ENCODE measurements around the gene SNAPIN. TPM values are rescaled to one million over a fixed set of nuclear protein-coding genes. Genes with fewer than 3 reads are reported as not detected.

SNAPIN gene
- total RNA-seq, 4 donors from 2014 or later = 47.8 to 71.9 (median 63.3) TPM

- TF ChIP-seq EP300 (IDR thresholded peaks at IDR 0.05) (no peak), CTCF (IDR thresholded peaks at IDR 0.05) (no peak), POLR2A (IDR thresholded peaks at IDR 0.05; ENCODE audit: low read depth) (no peak), POLR2AphosphoS5 (IDR thresholded peaks at IDR 0.05) (no peak)
- Histone ChIP-seq H3K27me3 (no peaks in the 10 kb centered on the region), H3K4me1 (peaks cover 47 to 60% (median 51%) of the 10 kb centered on the region in 4 donors), H3K4me3 (no peak overlapping the region), H3K9me3 (no peaks in the 10 kb centered on the region), H3K27ac (replicated peaks in 1 of 4) (no peak overlapping the region), H3K36me3 (peaks cover 0 to 13% (median 10%) of the 10 kb centered on the region in 4 donors)
- DNase-seq (ENCODE audit: extremely low spot score) = no peak
- intact Hi-C loops (cut with DNase I) = loop anchor here (5.0 kb wide), 1 partner anchor 102 kb away; no protein-coding TSS in a partner anchor
- WGBS = 65% methylated on average over 2 of the region's 2 CpGs
Measured at GRCh38 chr1:153614189-153614900, 44.2 kb upstream of the SNAPIN start.

GRCh38 chr1:153614906-153615305 lies 43.6 kb upstream of the SNAPIN start:
- no peak for DNase-seq (ENCODE audit: extremely low spot score)
- Histone ChIP-seq H3K27me3 (no peaks in the 10 kb centered on the region), H3K9me3 (no peaks in the 10 kb centered on the region), H3K27ac (replicated peaks in 1 of 4) (no peak overlapping the region), H3K36me3 (peaks cover 0 to 18% (median 11%) of the 10 kb centered on the region in 4 donors), H3K4me1 (peaks cover 41 to 54% (median 45%) of the 10 kb centered on the region in 4 donors), H3K4me3 (no peak overlapping the region)
- intact Hi-C loops (cut with DNase I) = loop anchor here (5.0 kb wide), 3 partner anchors 43 to 103 kb away; no protein-coding TSS in a partner anchor
- WGBS = 97% methylated on average over 5 of the region's 7 CpGs
- TF ChIP-seq EP300 (IDR thresholded peaks at IDR 0.05) = no peak
- no peak for TF ChIP-seq POLR2AphosphoS5 (IDR thresholded peaks at IDR 0.05)
- no peak for TF ChIP-seq CTCF (IDR thresholded peaks at IDR 0.05)

- peaks cover 0 to 23% (median 14%) of the 10 kb centered on the region in 4 donors for H3K36me3 ChIP-seq
- TF ChIP-seq EP300 (IDR thresholded peaks at IDR 0.05) (no peak), POLR2AphosphoS5 (IDR thresholded peaks at IDR 0.05) (no peak), CTCF (IDR thresholded peaks at IDR 0.05) (no peak), POLR2A (IDR thresholded peaks at IDR 0.05; ENCODE audit: low read depth) (no peak)
- no peaks in the 10 kb centered on the region for H3K9me3 ChIP-seq
- 100% methylated on average over 1 of the region's 2 CpGs for WGBS
- DNase-seq (ENCODE audit: extremely low spot score) = no peak
- intact Hi-C loops (cut with DNase I) = loop anchor here (5.0 kb wide), 2 partner anchors 43 to 83 kb away; no protein-coding TSS in a partner anchor
- no peak overlapping the region for H3K27ac ChIP-seq (replicated peaks in 1 of 4)
- no peak overlapping the region for H3K4me3 ChIP-seq
- peaks cover 36 to 49% (median 40%) of the 10 kb centered on the region in 4 donors for H3K4me1 ChIP-seq
- no peaks in the 10 kb centered on the region for H3K27me3 ChIP-seq
Measured at GRCh38 chr1:153615406-153615805, 43.1 kb upstream of the SNAPIN start.

GRCh38 chr1:153616144-153616916 lies 42.2 kb upstream of the SNAPIN start, which contains the start of gene S100A14:
S100A14 (minus strand) TSS chr1:153616325; CDS start chr1:153615858, 467 bp downstream.
- DNase-seq (ENCODE audit: extremely low spot score) = no peak
- Histone ChIP-seq H3K27me3 (no peaks in the 10 kb centered on the region), H3K4me1 (peaks cover 27 to 40% (median 31%) of the 10 kb centered on the region in 4 donors), H3K4me3 (no peak within 1 kb of the TSS), H3K9me3 (no peaks in the 10 kb centered on the region), H3K36me3 (peaks cover 0 to 23% (median 15%) of the 10 kb centered on the region in 4 donors), H3K27ac (replicated peaks in 1 of 4) (peak within 1 kb of the TSS in 2 of 4 donors; percentile 35 to 46)
- 75% methylated on average over 9 of the region's 10 CpGs for WGBS
- intact Hi-C loops (cut with DNase I) = loop anchor here (5.0 kb wide), 2 partner anchors 44 to 84 kb away; no protein-coding TSS in a partner anchor
- TF ChIP-seq CTCF (IDR thresholded peaks at IDR 0.05) (no peak), POLR2AphosphoS5 (IDR thresholded peaks at IDR 0.05) (no peak), POLR2A (IDR thresholded peaks at IDR 0.05; ENCODE audit: low read depth) (no peak), EP300 (IDR thresholded peaks at IDR 0.05) (no peak)
